Ascending aorta (tissue), 2 donors: ENCODE data around the gene ATP11A. TPM values are rescaled to one million over a fixed set of nuclear protein-coding genes. Genes with fewer than 3 reads are reported as not detected.

Experiments used
- DNase-seq, 2 donors: peaks; one replicate each; pipeline ENCODE4 v3.0.0-alpha.2; 2019; ENCODE audit warnings: low spot score in 2 of 2
- H3K27ac ChIP-seq, 2 donors: fragments of 200-600 bp; sonication (generic); one replicate each; pipeline ENCODE4 v1.5.1; 2016 to 2017; ENCODE audit warnings: mild to moderate bottlenecking in 1 of 2
- H3K27me3 ChIP-seq: fragments of 200-600 bp; sonication (generic); one replicate; pipeline ENCODE4 v1.5.1; 2017
- H3K36me3 ChIP-seq, 2 donors: fragments of 200-600 bp; sonication (generic); one replicate each; pipeline ENCODE4 v1.5.1; 2016
- H3K4me1 ChIP-seq, 2 donors: fragments of 200-600 bp; sonication (generic); one replicate each; pipeline ENCODE4 v1.5.1; 2016 to 2017; ENCODE audit warnings: mild to moderate bottlenecking in 1 of 2
- H3K4me3 ChIP-seq, 2 donors: fragments of 200-600 bp; sonication (generic); one replicate each; pipeline ENCODE4 v1.5.1; 2016 to 2017; ENCODE audit warnings: mild to moderate bottlenecking in 1 of 2
- H3K9me3 ChIP-seq, 2 donors: fragments of 200-600 bp; sonication (generic); one replicate each; pipeline ENCODE4 v1.5.1; 2016
- CTCF ChIP-seq, 3 experiments: fragments of 200-600 bp in 2 of 3; fragments of 450-650 bp in 1 of 3; sonication (generic) in 2 of 3; IDR thresholded peaks; one replicate each; pipeline ENCODE4 v1.5.1; 2016 to 2019; ENCODE audit warnings: antibody characterized with exemption in 3 of 3, mild to moderate bottlenecking in 1 of 3, moderate library complexity in 1 of 3
- intact Hi-C: fragments of 100-400 bp; cut with DNase I; formaldehyde crosslinking; loops from one replicate; pipeline ENCODE4 v1.15.1; 2023
- total RNA-seq: library from RNA; depleted of rRNA; stranded (reverse); fragments of >200 nt; gene quantifications from one replicate; pipeline ENCODE4 v1.1.0, GENCODE V29; 2016

The ATP11A gene
- total RNA-seq, 1 donor from 2014 or later = 50.1 TPM

GRCh38 chr13:112747256-112747655 lies 57.4 kb downstream of the ATP11A start:
- no peak for DNase-seq
- no peak for TF ChIP-seq CTCF (IDR thresholded peaks at IDR 0.05)

GRCh38 chr13:112748947-112749735 lies 59.3 kb downstream of the ATP11A start:
- no peak for TF ChIP-seq CTCF (IDR thresholded peaks at IDR 0.05)
- H3K27ac ChIP-seq = no peak overlapping the region
- peaks cover 0 to 3% of the 10 kb centered on the region in 2 donors for H3K9me3 ChIP-seq
- no peak overlapping the region for H3K4me3 ChIP-seq
- no peak for DNase-seq
- no peaks in the 10 kb centered on the region for H3K36me3 ChIP-seq
- H3K4me1 ChIP-seq = no peaks in the 10 kb centered on the region
- intact Hi-C loops = no loop called here
- no peaks in the 10 kb centered on the region for H3K27me3 ChIP-seq

More at GRCh38 chr13:112747256-112747655, 57.4 kb downstream of the ATP11A start:
- H3K9me3 ChIP-seq = peaks cover 0 to 3% of the 10 kb centered on the region in 2 donors
- H3K27me3 ChIP-seq = no peaks in the 10 kb centered on the region
- no peak overlapping the region for H3K4me3 ChIP-seq
- intact Hi-C loops = no loop called here
- no peaks in the 10 kb centered on the region for H3K4me1 ChIP-seq
- no peaks in the 10 kb centered on the region for H3K36me3 ChIP-seq
- no peak overlapping the region for H3K27ac ChIP-seq

GRCh38 chr13:112750570-112750969 lies 60.7 kb downstream of the ATP11A start:
- no peaks in the 10 kb centered on the region for H3K36me3 ChIP-seq
- no peak overlapping the region for H3K27ac ChIP-seq
- no peak overlapping the region for H3K4me3 ChIP-seq
- peaks cover 0 to 3% of the 10 kb centered on the region in 2 donors for H3K9me3 ChIP-seq
- no peak for DNase-seq
- no peak for TF ChIP-seq CTCF (IDR thresholded peaks at IDR 0.05)
- H3K4me1 ChIP-seq = no peaks in the 10 kb centered on the region
- intact Hi-C loops = no loop called here
- no peaks in the 10 kb centered on the region for H3K27me3 ChIP-seq

- TF ChIP-seq CTCF (IDR thresholded peaks at IDR 0.05) = no peak
- no peak for DNase-seq
- intact Hi-C loops = no loop called here
- Histone ChIP-seq H3K27me3 (no peaks in the 10 kb centered on the region), H3K4me3 (no peak overlapping the region), H3K27ac (no peak overlapping the region), H3K4me1 (no peaks in the 10 kb centered on the region), H3K9me3 (peaks cover 0 to 3% of the 10 kb centered on the region in 2 donors), H3K36me3 (no peaks in the 10 kb centered on the region)
Observed at GRCh38 chr13:112751617-112752016, 61.8 kb downstream of the ATP11A start.

- intact Hi-C loops = no loop called here
- H3K4me3 ChIP-seq = no peak overlapping the region
- TF ChIP-seq CTCF (IDR thresholded peaks at IDR 0.05) = no peak
- no peak for DNase-seq
- H3K27me3 ChIP-seq = no peaks in the 10 kb centered on the region
- H3K4me1 ChIP-seq = no peaks in the 10 kb centered on the region
- H3K27ac ChIP-seq = no peak overlapping the region
- H3K9me3 ChIP-seq = peaks cover 0 to 1% of the 10 kb centered on the region in 2 donors
- H3K36me3 ChIP-seq = no peaks in the 10 kb centered on the region
Observed at GRCh38 chr13:112752211-112752610, 62.4 kb downstream of the ATP11A start.
